Ascending aorta (tissue), 2 donors: ENCODE measurements around the gene SYNPO. TPM values are rescaled to one million over a fixed set of nuclear protein-coding genes. Genes with fewer than 3 reads are reported as not detected.

Experiments used
- DNase-seq, 2 donors: peaks; one replicate each; pipeline ENCODE4 v3.0.0-alpha.2; 2019; ENCODE audit warnings: low spot score in 2 of 2
- H3K27ac ChIP-seq, 2 donors: fragments of 200-600 bp; sonication (generic); one replicate each; pipeline ENCODE4 v1.5.1; 2016 to 2017; ENCODE audit warnings: mild to moderate bottlenecking in 1 of 2
- H3K27me3 ChIP-seq: fragments of 200-600 bp; sonication (generic); one replicate; pipeline ENCODE4 v1.5.1; 2017
- H3K36me3 ChIP-seq, 2 donors: fragments of 200-600 bp; sonication (generic); one replicate each; pipeline ENCODE4 v1.5.1; 2016
- H3K4me1 ChIP-seq, 2 donors: fragments of 200-600 bp; sonication (generic); one replicate each; pipeline ENCODE4 v1.5.1; 2016 to 2017; ENCODE audit warnings: mild to moderate bottlenecking in 1 of 2
- H3K4me3 ChIP-seq, 2 donors: fragments of 200-600 bp; sonication (generic); one replicate each; pipeline ENCODE4 v1.5.1; 2016 to 2017; ENCODE audit warnings: mild to moderate bottlenecking in 1 of 2
- H3K9me3 ChIP-seq, 2 donors: fragments of 200-600 bp; sonication (generic); one replicate each; pipeline ENCODE4 v1.5.1; 2016
- CTCF ChIP-seq, 3 experiments: fragments of 200-600 bp in 2 of 3; fragments of 450-650 bp in 1 of 3; sonication (generic) in 2 of 3; IDR thresholded peaks; one replicate each; pipeline ENCODE4 v1.5.1; 2016 to 2019; ENCODE audit warnings: antibody characterized with exemption in 3 of 3, mild to moderate bottlenecking in 1 of 3, moderate library complexity in 1 of 3
- intact Hi-C: fragments of 100-400 bp; cut with DNase I; formaldehyde crosslinking; loops from one replicate; pipeline ENCODE4 v1.15.1; 2023
- total RNA-seq: library from RNA; depleted of rRNA; stranded (reverse); fragments of >200 nt; gene quantifications from one replicate; pipeline ENCODE4 v1.1.0, GENCODE V29; 2016

The SYNPO gene
- total RNA-seq, 1 donor from 2014 or later: 128 TPM

- intact Hi-C loops: no loop called here
Observed at GRCh38 chr5:150612405-150612804, 28.1 kb upstream of the SYNPO start.

GRCh38 chr5:150612905-150613670 is 27.4 kb upstream of the SYNPO start:
- DNase-seq: no peak
- H3K4me1 ChIP-seq: peaks cover 45 to 94% of the 10 kb centered on the region in 2 donors

More at GRCh38 chr5:150612405-150612804, 28.1 kb upstream of the SYNPO start:
- H3K27ac ChIP-seq: peak overlapping the region; percentile 92 to 96
- TF ChIP-seq CTCF (IDR thresholded peaks at IDR 0.05): no peak
- H3K27me3 ChIP-seq: no peaks in the 10 kb centered on the region
- peaks cover 44 to 94% of the 10 kb centered on the region in 2 donors for H3K4me1 ChIP-seq
- DNase-seq: no peak
- H3K36me3 ChIP-seq: no peaks in the 10 kb centered on the region
- no peaks in the 10 kb centered on the region for H3K9me3 ChIP-seq
- no peak overlapping the region for H3K4me3 ChIP-seq

GRCh38 chr5:150613991-150614660 is 26.3 kb upstream of the SYNPO start:
- Histone ChIP-seq H3K27ac (peak overlapping the region; percentile 92 to 96), H3K27me3 (no peaks in the 10 kb centered on the region), H3K36me3 (no peaks in the 10 kb centered on the region), H3K4me1 (peaks cover 48 to 94% of the 10 kb centered on the region in 2 donors), H3K9me3 (no peaks in the 10 kb centered on the region), H3K4me3 (no peak overlapping the region)
- intact Hi-C loops: no loop called here
- no peak for TF ChIP-seq CTCF (IDR thresholded peaks at IDR 0.05)
- no peak for DNase-seq

More at GRCh38 chr5:150612905-150613670, 27.4 kb upstream of the SYNPO start:
- H3K36me3 ChIP-seq: no peaks in the 10 kb centered on the region
- no peak overlapping the region for H3K4me3 ChIP-seq
- H3K9me3 ChIP-seq: no peaks in the 10 kb centered on the region
- H3K27me3 ChIP-seq: no peaks in the 10 kb centered on the region
- no peak for TF ChIP-seq CTCF (IDR thresholded peaks at IDR 0.05)
- intact Hi-C loops: no loop called here
- H3K27ac ChIP-seq: peak overlapping the region; percentile 92 to 96

- Histone ChIP-seq H3K27ac (peak overlapping the region; percentile 92 to 96), H3K4me3 (no peak overlapping the region), H3K9me3 (no peaks in the 10 kb centered on the region), H3K36me3 (no peaks in the 10 kb centered on the region), H3K4me1 (peaks cover 47 to 95% of the 10 kb centered on the region in 2 donors), H3K27me3 (no peaks in the 10 kb centered on the region)
- no peak for DNase-seq
- TF ChIP-seq CTCF (IDR thresholded peaks at IDR 0.05): no peak
- intact Hi-C loops: no loop called here
Observed at GRCh38 chr5:150614661-150615060, 25.8 kb upstream of the SYNPO start.

GRCh38 chr5:150615141-150615699 is 25.2 kb upstream of the SYNPO start:
- peaks cover 48 to 95% of the 10 kb centered on the region in 2 donors for H3K4me1 ChIP-seq
- H3K27me3 ChIP-seq: no peaks in the 10 kb centered on the region
- peak overlapping the region; percentile 92 to 96 for H3K27ac ChIP-seq
- TF ChIP-seq CTCF (IDR thresholded peaks at IDR 0.05): no peak
- DNase-seq: peak in 1 of 2 donors; percentile 88
- intact Hi-C loops: no loop called here
- H3K36me3 ChIP-seq: no peaks in the 10 kb centered on the region
- no peaks in the 10 kb centered on the region for H3K9me3 ChIP-seq
- peak overlapping the region in 1 of 2 donors; percentile 23 for H3K4me3 ChIP-seq
